K562 (cell line): ENCODE data around the gene CPNE2.

Source experiments
- NFE2L1 ChIP-seq: fragments of 450-650 bp; IDR thresholded peaks from 2 replicates; pipeline ENCODE4 v1.6.1; 2016; ENCODE audit warnings: missing genetic modification characterization, low read depth, mild to moderate bottlenecking, missing compliant biosample characterization, moderate library complexity, borderline replicate concordance
- SRSF3 ChIP-seq: fragments of 200-400 bp; formaldehyde crosslinking; IDR thresholded peaks from 2 replicates; pipeline ENCODE4 v1.6.1; 2016; ENCODE audit warnings: mild to moderate bottlenecking, low read length, moderate library complexity; ENCODE audit not compliant: insufficient read depth

GRCh38 chr16:57152096-57153093, 60.0 kb downstream of the CPNE2 start:
- TF ChIP-seq SRSF3, result no peak
- TF ChIP-seq NFE2L1, result no peak
